GM23338 (cell line): ENCODE measurements around the gene PAPOLB. TPM values are rescaled to one million over a fixed set of nuclear protein-coding genes. Genes with fewer than 3 reads are reported as not detected.

Experiments used
- ATAC-seq: fragments of 200-7000 bp; cut with Tn5 transposase; 3 replicates; pipeline ENCODE4 v1.9.1; 2020
- DNase-seq: peaks from one replicate; pipeline ENCODE4 v3.0.0-alpha.2; 2015; ENCODE audit warnings: low spot score
- H2AFZ ChIP-seq: fragments of 200-600 bp; sonication (generic); 2 replicates; pipeline ENCODE4 v1.8.0; 2016; ENCODE audit warnings: antibody characterized with exemption, mild to moderate bottlenecking, moderate library complexity
- H3F3A ChIP-seq: fragments of 200-600 bp; sonication (generic); replicated peaks from 2 replicates; pipeline ENCODE4 v1.8.0; 2017; ENCODE audit warnings: antibody characterized with exemption, mixed run types, low read depth
- H3K27ac ChIP-seq: fragments of 200-600 bp; sonication (generic); 2 replicates; pipeline ENCODE4 v1.6.1; 2016; ENCODE audit warnings: low read depth
- H3K27me3 ChIP-seq: fragments of 200-600 bp; sonication (generic); 2 replicates; pipeline ENCODE4 v1.8.0; 2016; ENCODE audit warnings: mild to moderate bottlenecking, mixed run types, moderate library complexity; ENCODE audit not compliant: insufficient read depth
- H3K36me3 ChIP-seq: fragments of 200-600 bp; sonication (generic); 2 replicates; pipeline ENCODE4 v1.8.0; 2016; ENCODE audit warnings: mild to moderate bottlenecking; ENCODE audit not compliant: insufficient read depth
- H3K4me1 ChIP-seq: fragments of 200-600 bp; sonication (generic); 2 replicates; pipeline ENCODE4 v1.8.0; 2016; ENCODE audit warnings: mild to moderate bottlenecking, moderate library complexity; ENCODE audit not compliant: insufficient read depth
- H3K4me2 ChIP-seq: fragments of 200-600 bp; sonication (generic); 2 replicates; pipeline ENCODE4 v1.7.1; 2017; ENCODE audit warnings: mixed run types
- H3K4me3 ChIP-seq: fragments of 200-600 bp; sonication (generic); 2 replicates; pipeline ENCODE4 v1.6.1; 2016; ENCODE audit warnings: mixed run types
- H3K79me2 ChIP-seq: fragments of 200-600 bp; sonication (generic); replicated peaks from 2 replicates; pipeline ENCODE4 v1.8.0; 2017; ENCODE audit warnings: mild to moderate bottlenecking; ENCODE audit not compliant: insufficient read depth
- H3K9me2 ChIP-seq: fragments of 200-600 bp; sonication (generic); 2 replicates; pipeline ENCODE4 v1.8.0; 2017; ENCODE audit not compliant: insufficient read depth
- H4K20me1 ChIP-seq: fragments of 200-600 bp; sonication (generic); replicated peaks from 2 replicates; pipeline ENCODE4 v1.8.0; 2017; ENCODE audit warnings: mild to moderate bottlenecking; ENCODE audit not compliant: insufficient read depth
- H3K27ac Mint-ChIP-seq: 2 replicates; pipeline ENCODE4 v1.8.0; 2020; ENCODE audit warnings: inconsistent platforms, mild to moderate bottlenecking, moderate library complexity, mixed read lengths
- H3K27me3 Mint-ChIP-seq: 3 replicates; pipeline ENCODE4 v1.8.0; 2022; ENCODE audit warnings: low read depth, mild to moderate bottlenecking, moderate library complexity, mixed read lengths, inconsistent platforms; ENCODE audit not compliant: insufficient read depth, poor library complexity
- H3K36me3 Mint-ChIP-seq: 3 replicates; pipeline ENCODE4 v1.8.0; 2021; ENCODE audit warnings: low read depth, mild to moderate bottlenecking, inconsistent platforms, moderate library complexity, mixed read lengths
- H3K4me1 Mint-ChIP-seq: 3 replicates; pipeline ENCODE4 v1.8.0; 2020; ENCODE audit warnings: mild to moderate bottlenecking, inconsistent platforms, mixed read lengths
- H3K4me3 Mint-ChIP-seq: 3 replicates; pipeline ENCODE4 v1.8.0; 2021; ENCODE audit warnings: moderate library complexity, mild to moderate bottlenecking, inconsistent platforms, mixed read lengths
- H3K9me3 Mint-ChIP-seq: 3 replicates; pipeline ENCODE4 v1.8.0; 2020; ENCODE audit warnings: moderate library complexity, mild to moderate bottlenecking, inconsistent platforms, mixed read lengths
- CREB1 ChIP-seq: fragments of 250-450 bp; sonication (Bioruptor Pico); IDR thresholded peaks from 2 replicates; pipeline ENCODE4 v1.5.0; 2020; ENCODE audit warnings: low read depth, mild to moderate bottlenecking, moderate library complexity
- ETS1 ChIP-seq: IDR thresholded peaks from 2 replicates; pipeline ENCODE4 v1.6.1; 2016; ENCODE audit warnings: antibody characterized with exemption
- EZH2phosphoT487 ChIP-seq: fragments of 200-600 bp; sonication (generic); IDR thresholded peaks from one replicate; pipeline ENCODE4 v1.8.1; 2018; ENCODE audit warnings: antibody characterized with exemption; ENCODE audit not compliant: unreplicated experiment
- JUNB ChIP-seq: IDR thresholded peaks from one replicate; pipeline ENCODE4 v1.6.1; 2016; ENCODE audit warnings: antibody characterized with exemption; ENCODE audit not compliant: unreplicated experiment
- NANOG ChIP-seq: IDR thresholded peaks from 2 replicates; pipeline ENCODE4 v1.6.1; 2016; ENCODE audit warnings: antibody characterized with exemption, borderline replicate concordance
- POLR2AphosphoS5 ChIP-seq: IDR thresholded peaks from 2 replicates; pipeline ENCODE4 v1.6.1; 2016; ENCODE audit warnings: antibody characterized with exemption, low read depth
- ZNF114 ChIP-seq: fragments of 250-450 bp; sonication (Bioruptor Pico); IDR thresholded peaks from 2 replicates; pipeline ENCODE4 v1.5.0; 2020; ENCODE audit warnings: mild to moderate bottlenecking, moderate library complexity
- ZNF331 ChIP-seq: fragments of 250-450 bp; sonication (Bioruptor Pico); IDR thresholded peaks from 2 replicates; pipeline ENCODE4 v1.5.0; 2020; ENCODE audit warnings: low read depth, mild to moderate bottlenecking, moderate library complexity
- ZNF462 ChIP-seq: fragments of 250-450 bp; sonication (Bioruptor Pico); IDR thresholded peaks from 2 replicates; pipeline ENCODE4 v1.5.0; 2020; ENCODE audit warnings: mild to moderate bottlenecking, moderate library complexity
- polyA plus RNA-seq: library from polyadenylated mRNA; unstranded; fragments of >200 nt; fragmentation: Nextera tagmentation; extraction: Ambion mirVana; gene quantifications from 2 replicates; pipeline ENCODE4 v1.2.1, GENCODE V29; 2016
- total RNA-seq: library from RNA; depleted of rRNA; stranded (reverse); fragments of >200 nt; shearing (Covaris generic); gene quantifications from 2 replicates; pipeline ENCODE4 v1.2.3, GENCODE V29; 2014

Gene PAPOLB
- total and polyA plus RNA-seq, 2 experiments from 2014 or later = 0.08 to 0.42 TPM

DNA sequence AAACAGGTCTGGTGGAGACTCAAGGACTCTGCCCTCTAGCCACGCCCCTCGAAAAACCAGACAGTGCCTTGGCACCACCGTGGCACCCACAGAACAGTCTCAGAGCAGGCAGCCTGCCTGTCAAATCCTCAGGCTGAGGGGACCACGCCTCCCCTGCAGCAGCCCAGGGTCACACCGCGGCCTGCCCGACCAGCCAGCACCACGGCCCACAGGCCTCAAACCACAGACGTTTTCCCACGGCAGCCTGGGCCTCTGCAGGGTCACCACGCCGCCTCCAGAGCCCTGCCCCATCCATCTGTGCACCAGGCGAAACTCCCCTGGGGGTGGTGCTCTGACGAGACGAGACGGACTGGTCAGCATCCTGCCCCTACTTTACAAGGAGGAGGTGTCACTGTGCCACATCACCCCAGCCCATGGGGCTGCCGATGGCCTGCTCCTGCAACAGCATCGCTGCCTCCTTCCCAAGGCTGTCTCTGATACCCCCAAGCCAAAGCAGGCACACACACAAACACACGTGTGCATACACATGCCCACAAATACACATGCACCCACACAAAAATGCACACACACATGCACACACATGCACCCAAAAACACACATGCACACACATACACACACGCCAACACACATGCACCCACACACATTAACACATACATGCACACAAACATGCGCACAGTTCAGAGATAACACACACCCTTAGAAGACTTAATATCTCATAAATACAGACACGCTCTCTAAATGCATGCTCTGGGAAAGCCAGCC is 24.6 kb downstream of the PAPOLB start (continued):
- no peak for TF ChIP-seq CREB1 (CRISPR knock-in tag)
- TF ChIP-seq ETS1 = no peak
- no peak for TF ChIP-seq POLR2AphosphoS5
- TF ChIP-seq JUNB = no peak
- TF ChIP-seq ZNF114 (CRISPR knock-in tag) = no peak
- no peak for TF ChIP-seq NANOG
- no peak for TF ChIP-seq ZNF331 (CRISPR knock-in tag)
- TF ChIP-seq EZH2phosphoT487 = no peak

DNA sequence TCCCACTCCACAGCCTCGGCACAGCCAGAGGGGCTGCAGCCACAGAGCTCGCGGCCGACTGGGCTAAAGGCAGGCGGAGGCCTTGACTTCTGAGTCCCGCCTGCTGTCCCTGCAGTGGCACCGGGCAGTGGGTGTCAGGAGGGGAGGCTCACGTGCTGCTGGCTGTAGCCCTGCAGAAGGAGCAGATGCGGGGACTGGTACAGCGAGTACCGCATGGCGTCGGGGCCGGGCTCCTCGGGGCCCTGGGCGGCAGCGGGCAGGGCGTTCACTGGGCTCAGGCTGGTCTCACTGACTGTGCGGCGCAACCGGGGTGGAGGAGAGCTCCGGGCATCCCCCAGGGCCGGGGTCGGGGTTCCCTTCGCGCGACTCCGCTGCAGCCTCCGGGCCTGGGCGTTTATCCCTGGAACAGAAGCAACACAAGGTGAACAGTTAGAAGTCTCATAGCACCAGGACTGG is 25.6 kb downstream of the PAPOLB start:
- TF ChIP-seq ETS1 (no peak), JUNB (no peak), ZNF114 (CRISPR knock-in tag) (no peak), ZNF462 (CRISPR knock-in tag) (no peak)
- no peaks in the 10 kb centered on the region for H3K9me2 ChIP-seq
- no peaks in the 10 kb centered on the region for H3K4me1 ChIP-seq
- H3K27ac ChIP-seq = no peak overlapping the region
- no peaks in the 10 kb centered on the region for H3F3A ChIP-seq
- no peak overlapping the region for H3K4me2 ChIP-seq
- H3K27me3 ChIP-seq = no peaks in the 10 kb centered on the region
- no peaks in the 10 kb centered on the region for H3K79me2 ChIP-seq
- no peaks in the 10 kb centered on the region for H3K9me3 Mint-ChIP-seq
- DNase-seq (no peak), ATAC-seq (no peak)
- no peaks in the 10 kb centered on the region for H4K20me1 ChIP-seq
- no peaks in the 10 kb centered on the region for H3K36me3 Mint-ChIP-seq
- no peak overlapping the region for H3K4me3 ChIP-seq
- H3K4me1 Mint-ChIP-seq = peaks cover 6% of the 10 kb centered on the region
- no peak overlapping the region for H2AFZ ChIP-seq
- no peaks in the 10 kb centered on the region for H3K36me3 ChIP-seq
- H3K4me3 Mint-ChIP-seq = no peak overlapping the region
- no peak overlapping the region for H3K27ac Mint-ChIP-seq
- H3K27me3 Mint-ChIP-seq = peaks cover 13% of the 10 kb centered on the region
